GM12892 (cell line): Measurements from ENCODE around the gene HGS. TPM values are rescaled to one million over a fixed set of nuclear protein-coding genes. Genes with fewer than 3 reads are reported as not detected.

ENCODE experiments used
- DNase-seq: peaks from one replicate; pipeline ENCODE4 v3.0.0; 2011; ENCODE audit not compliant: insufficient read length
- FAIRE-seq: peaks from 2 replicates; lab custom pipeline; 2011; peaks lifted over from hg19 to GRCh38; lab: Jason Lieb, UNC
- POLR2A ChIP-seq: IDR thresholded peaks from 2 replicates; pipeline ENCODE4 v1.6.1; 2011; ENCODE audit warnings: low read depth, low read length, control low read depth
- POLR2AphosphoS5 ChIP-seq: IDR thresholded peaks from 2 replicates; pipeline ENCODE4 v1.6.1; 2011; ENCODE audit warnings: low read depth, low read length, control low read depth
- TAF1 ChIP-seq: IDR thresholded peaks from 2 replicates; pipeline ENCODE4 v1.6.1; 2011; ENCODE audit warnings: low read depth, mild to moderate bottlenecking, control low read depth, low read length, borderline replicate concordance
- polyA plus RNA-seq: library from polyadenylated mRNA; unstranded; fragments of >200 nt; gene quantifications from one replicate; pipeline ENCODE4 v1.2.1, GENCODE V29; 2012; ENCODE audit warnings: missing spikeins, inconsistent platforms; ENCODE audit not compliant: missing spikeins

Gene HGS
- 51.4 TPM for polyA plus RNA-seq

GRCh38 chr17:81683584-81684441, at the start of gene HGS, which contains the start of gene ARL16:
HGS (plus strand) TSS chr17:81684011; CDS start chr17:81684067, 56 bp downstream.
ARL16 (minus strand) TSS chr17:81683797; CDS start chr17:81683753, 44 bp downstream.
- peak; percentile 100 for DNase-seq
- peak; percentile 97 for FAIRE-seq
- TF ChIP-seq TAF1 (peak; percentile 20; the same call in 1 of the 2 replicates), POLR2A (peak; percentile 72; the same call in 1 of the 2 replicates), POLR2AphosphoS5 (no peak; the same call in 1 of the 2 replicates)

DNA sequence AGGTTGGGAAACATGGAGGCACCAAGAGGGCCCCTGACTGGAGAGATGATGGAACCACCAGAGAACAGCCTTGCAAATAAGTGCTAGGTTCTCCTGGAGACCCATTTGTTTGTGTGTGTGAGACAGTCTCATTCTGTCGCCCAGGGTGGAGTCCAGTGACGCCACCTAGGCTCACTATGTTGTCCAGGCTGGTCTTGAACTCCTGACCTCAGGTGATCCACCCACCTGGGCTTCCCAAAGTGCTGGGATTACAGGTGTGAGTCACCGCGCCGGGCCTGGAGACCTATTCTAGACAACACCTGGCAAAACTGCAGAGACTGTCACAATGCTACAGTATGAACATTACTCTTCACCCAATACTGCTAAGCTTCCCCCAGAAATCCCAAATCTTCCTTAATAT, 48.4 kb upstream of the HGS start:
- no peak for TF ChIP-seq TAF1
- FAIRE-seq (no peak), DNase-seq (no peak)

- TF ChIP-seq POLR2AphosphoS5 (no peak), TAF1 (no peak), POLR2A (no peak)
- no peak for FAIRE-seq
- DNase-seq: no peak
Measured at GRCh38 chr17:81635973-81636504, 47.8 kb upstream of the HGS start.

GRCh38 chr17:81636505-81637288, 47.1 kb upstream of the HGS start, which contains the start of the genes NPLOC4 and TSPAN10:
NPLOC4 (minus strand) TSS chr17:81637112; CDS start chr17:81636930, 182 bp downstream.
TSPAN10 (plus strand) TSS chr17:81637196; CDS start chr17:81642413, 5,217 bp downstream.
- peak; percentile 94 for DNase-seq
- FAIRE-seq: peak; percentile 93
- TF ChIP-seq TAF1 (peak; percentile 96), POLR2A (peak; percentile 90; the same call in 1 of the 2 replicates), POLR2AphosphoS5 (peak; percentile 64; the same call in 1 of the 2 replicates)

DNA sequence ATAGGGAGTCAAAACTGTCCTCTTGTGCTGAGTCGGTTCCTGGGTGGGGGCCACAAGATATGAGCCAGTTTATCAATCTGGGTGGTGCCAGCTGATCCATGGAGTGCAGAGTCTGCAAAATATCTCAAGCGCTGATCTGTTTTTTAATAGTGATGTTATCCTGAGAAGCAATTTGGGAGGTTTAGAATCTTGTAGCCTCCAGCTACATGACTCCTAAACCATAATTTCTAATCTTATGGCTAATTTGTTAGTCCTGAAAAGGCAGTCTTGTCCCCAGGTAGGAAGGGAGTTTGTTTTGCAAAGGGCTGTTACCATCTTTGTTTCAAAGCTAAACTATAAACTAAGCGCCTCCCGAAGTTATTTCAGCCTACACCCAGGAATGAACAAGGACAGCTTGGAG, 45.1 kb upstream of the HGS start:
- DNase-seq (no peak), FAIRE-seq (no peak)
- TF ChIP-seq POLR2AphosphoS5: no peak
- TF ChIP-seq POLR2A: no peak
- TF ChIP-seq TAF1: no peak

- FAIRE-seq (no peak), DNase-seq (no peak)
- no peak for TF ChIP-seq POLR2A
- TF ChIP-seq TAF1: no peak
- no peak for TF ChIP-seq POLR2AphosphoS5
Measured at GRCh38 chr17:81640011-81640410, 43.8 kb upstream of the HGS start.

GRCh38 chr17:81641825-81642489, 41.9 kb upstream of the HGS start:
- DNase-seq: no peak
- no peak for FAIRE-seq
- TF ChIP-seq POLR2A (no peak), TAF1 (no peak), POLR2AphosphoS5 (no peak)

DNA sequence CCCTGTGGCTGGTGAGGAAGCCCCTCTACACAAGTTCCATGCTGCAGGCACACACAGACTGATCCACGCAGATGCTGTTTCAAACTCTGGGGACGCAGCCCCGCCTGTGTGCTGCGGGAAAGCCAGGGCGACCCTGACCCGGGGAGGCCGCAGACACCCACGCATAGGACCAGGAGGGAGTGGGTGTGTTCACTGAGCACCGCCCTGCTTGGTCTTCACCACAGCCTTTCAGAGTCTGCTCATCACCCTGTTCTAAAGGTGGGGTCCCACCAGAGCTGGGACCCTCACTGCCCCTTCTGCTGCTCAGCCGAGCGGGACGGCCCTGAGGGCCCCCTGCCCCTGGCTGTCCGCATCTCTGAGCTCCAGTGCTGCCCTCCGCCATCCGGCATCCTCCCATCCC, 39.3 kb upstream of the HGS start:
- FAIRE-seq (no peak), DNase-seq (no peak)
- TF ChIP-seq POLR2AphosphoS5 (no peak), TAF1 (no peak), POLR2A (no peak)

DNA sequence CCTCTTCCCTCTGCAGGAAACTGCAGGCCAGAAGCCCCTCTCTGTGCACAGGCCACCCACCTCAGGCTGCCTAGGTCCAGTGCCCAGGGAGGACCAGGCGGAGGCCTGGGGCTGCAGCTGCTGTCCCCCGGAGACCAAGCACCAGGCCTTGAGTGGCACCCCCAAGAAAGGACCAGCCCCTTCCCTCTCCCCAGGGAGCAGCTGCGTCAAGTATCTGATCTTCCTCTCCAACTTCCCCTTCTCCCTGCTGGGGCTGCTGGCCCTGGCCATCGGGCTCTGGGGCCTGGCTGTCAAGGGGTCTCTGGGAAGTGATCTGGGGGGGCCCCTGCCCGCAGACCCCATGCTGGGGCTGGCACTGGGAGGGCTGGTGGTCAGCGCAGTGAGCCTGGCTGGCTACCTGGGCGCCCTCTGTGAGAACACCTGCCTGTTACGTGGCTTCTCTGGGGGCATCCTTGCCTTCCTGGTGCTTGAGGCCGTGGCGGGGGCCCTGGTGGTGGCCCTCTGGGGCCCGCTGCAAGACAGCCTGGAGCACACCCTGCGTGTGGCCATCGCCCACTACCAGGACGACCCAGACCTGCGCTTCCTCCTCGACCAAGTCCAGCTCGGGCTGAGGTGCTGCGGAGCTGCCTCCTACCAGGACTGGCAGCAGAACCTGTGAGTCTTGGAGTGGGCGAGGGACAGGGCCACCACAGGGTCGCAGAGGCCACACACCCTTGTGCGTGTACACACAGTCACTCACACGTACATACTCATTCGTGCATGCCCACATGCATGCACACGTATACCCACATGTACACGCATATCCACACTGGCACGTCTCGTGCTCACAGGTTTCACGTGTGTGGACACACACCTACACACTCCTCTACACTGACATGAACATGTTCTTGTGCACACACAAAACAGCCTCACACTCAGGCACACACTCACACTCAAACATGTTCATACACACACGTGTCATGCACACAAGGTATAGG, 38.5 kb upstream of the HGS start:
- FAIRE-seq: no peak
- TF ChIP-seq POLR2A (no peak), TAF1 (no peak), POLR2AphosphoS5 (no peak)
- no peak for DNase-seq
